Heart left ventricle (tissue), 13 donors: ENCODE results near the gene RNF13.

Experiments
- CTCF ChIP-seq, 12 donors: fragments of 200-600 bp; sonication (generic) in 4 of 12; IDR thresholded peaks; one replicate each; pipeline versions ENCODE4 v1.5.0 to v1.8.0; 2018 to 2022; ENCODE audit warnings: antibody characterized with exemption in 12 of 12, mild to moderate bottlenecking in 5 of 12
- POLR2A ChIP-seq, 2 donors: fragments of 450-650 bp; IDR thresholded peaks; one replicate each; pipeline ENCODE4 v1.6.1; 2017; ENCODE audit warnings: antibody characterized with exemption in 2 of 2, mild to moderate bottlenecking in 2 of 2, moderate library complexity in 2 of 2
- donor health status: ischemic (EF 13 %, LVEDD 7.1; RV severe dilation, severe dysfunction).
- donor health status: DM: no; HTN: yes; CAD: no.
- donor health status: DM: no; HTN: no; CAD: no.
- donor health status: ischemic (EF 25% LVEDD 6.9; RV normal size, moderate dysfunction).
- donor health status: ischemic (EF 25% LVEDD 5.7; RV mildly dilated, moderate dysfunction).
- donor health status: ischemic (EF 35%, LVEDD 5.7; RV mildly dilated, moderate dysfunction).
- donor health status: nonischemic (EF 11% LVEDD 7.7; RV severe dilation, severe dysfunction).
- donor health status: DM: yes; HTN: yes; CAD: no.
- donor health status: PGD.
- donor health status: ischemic (EF 29% LVEDD 5.4; RV normal size, mild dysfunction).
- donor health status: nonischemic (EF 23%, LVEDD 6.1; RV moderate dilation, normal function).

GRCh38 chr3:150005243-150006112 is 192.5 kb downstream of the RNF13 start:
- TF ChIP-seq CTCF (IDR thresholded peaks at IDR 0.05): no peak
- TF ChIP-seq POLR2A (IDR thresholded peaks at IDR 0.05): no peak
